KG1 (cell line): ENCODE measurements around the gene APLP2.

Experiments
- DNase-seq: peaks from one replicate; lab custom pipeline; 2025; lab: John Stamatoyannopoulos, UW

The APLP2 gene

GRCh38 chr11:130118636-130119387 is 49.1 kb downstream of the APLP2 start:
- DNase-seq: peak; percentile 81

GRCh38 chr11:130120045-130120444 is 50.4 kb downstream of the APLP2 start:
- no peak for DNase-seq

- no peak for DNase-seq
These were observed 51.8 kb downstream of the APLP2 start for GRCh38 chr11:130121445-130121978.

- DNase-seq: no peak
These were observed 52.5 kb downstream of the APLP2 start for GRCh38 chr11:130122141-130122575.

GRCh38 chr11:130123414-130124040 is 53.8 kb downstream of the APLP2 start:
- no peak for DNase-seq

- peak; percentile 57 for DNase-seq
These were observed 54.4 kb downstream of the APLP2 start for GRCh38 chr11:130124096-130124495.

GRCh38 chr11:130125638-130126037 is 55.9 kb downstream of the APLP2 start:
- no peak for DNase-seq

- no peak for DNase-seq
These were observed 56.8 kb downstream of the APLP2 start for GRCh38 chr11:130126516-130126915.

GRCh38 chr11:130127509-130127908 is 57.8 kb downstream of the APLP2 start:
- DNase-seq: no peak

GRCh38 chr11:130128626-130129025 is 58.9 kb downstream of the APLP2 start:
- no peak for DNase-seq

- no peak for DNase-seq
These were observed 60.2 kb downstream of the APLP2 start for GRCh38 chr11:130129922-130130321.

GRCh38 chr11:130131961-130132850 is 62.5 kb downstream of the APLP2 start:
- DNase-seq: peak; percentile 77

GRCh38 chr11:130133716-130134115 is 64.0 kb downstream of the APLP2 start:
- DNase-seq: no peak

- DNase-seq: no peak
These were observed 66.4 kb downstream of the APLP2 start for GRCh38 chr11:130136107-130136506.

GRCh38 chr11:130137999-130138398 is 68.3 kb downstream of the APLP2 start:
- DNase-seq: no peak

GRCh38 chr11:130139401-130139800 is 69.7 kb downstream of the APLP2 start:
- DNase-seq: no peak

- DNase-seq: no peak
These were observed 72.1 kb downstream of the APLP2 start for GRCh38 chr11:130141561-130142341.

GRCh38 chr11:130144141-130144540 is 74.4 kb downstream of the APLP2 start:
- DNase-seq: no peak

- no peak for DNase-seq
These were observed 75.2 kb downstream of the APLP2 start for GRCh38 chr11:130144861-130145281.

- no peak for DNase-seq
These were observed 75.7 kb downstream of the APLP2 start for GRCh38 chr11:130145311-130145812.
